Erythroblast (primary cell): ENCODE measurements around the gene NPNT.

Experiments used
- GATA1 ChIP-seq: IDR thresholded peaks from 2 replicates; pipeline ENCODE4 v1.6.1; 2011; ENCODE audit warnings: low read depth, mild to moderate bottlenecking, control low read depth, low read length, moderate library complexity
- POLR2A ChIP-seq: IDR thresholded peaks from 2 replicates; pipeline ENCODE4 v1.6.1; 2011; ENCODE audit warnings: mild to moderate bottlenecking, low read length

GRCh38 chr4:105909787-105910281 lies 14.6 kb downstream of the NPNT start:
- no peak for TF ChIP-seq POLR2A
- TF ChIP-seq GATA1 = no peak
